Muscle of back (tissue), 13 donors: ENCODE results near the gene HGFAC. TPM values are rescaled to one million over a fixed set of nuclear protein-coding genes. Genes with fewer than 3 reads are reported as not detected.

ENCODE experiments used
- DNase-seq, 3 donors: peaks; one replicate each; pipeline versions ENCODE4 v3.0.0 to v3.0.0-alpha.2; 2013
- long read RNA-seq, 9 donors: transcript quantifications; one replicate each; lab custom pipeline, GENCODE V29; 2026
- polyA plus RNA-seq, 10 donors: library from polyadenylated mRNA; unstranded; fragments of 120-200 nt; gene quantifications; one replicate each; pipeline ENCODE4 v1.2.1, GENCODE V29; 2013; ENCODE audit not compliant: insufficient read length in 10 of 10

Gene HGFAC
- polyA plus RNA-seq = 1 to 10 TPM in 6 of 10 donors, under 1 TPM in 4; 0.56 to 1.8 (median 1.1) TPM
- long read RNA-seq, donor 1 = 0 reads
- long read RNA-seq, donor 2 = 0 reads
- long read RNA-seq, donor 3 = 0 reads
- long read RNA-seq, donor 4 = 0 reads
- long read RNA-seq, donor 5 = 0 reads
- long read RNA-seq, donor 6 = 0 reads
- long read RNA-seq, donor 7 = 0 reads
- long read RNA-seq, donor 8 = 0 reads
- long read RNA-seq, donor 9 = 0 reads

GRCh38 chr4:3441501-3442459 lies at the start of gene HGFAC:
HGFAC (plus strand) TSS chr4:3441968; CDS start chr4:3442002, 34 bp downstream.
- no peak for DNase-seq

- no peak for DNase-seq
Measured at GRCh38 chr4:3392321-3392720, 49.4 kb upstream of the HGFAC start.

- DNase-seq = no peak
Measured at GRCh38 chr4:3393171-3393570, 48.6 kb upstream of the HGFAC start.

- no peak for DNase-seq
Measured at GRCh38 chr4:3396600-3396999, 45.2 kb upstream of the HGFAC start.

GRCh38 chr4:3397128-3397527 lies 44.6 kb upstream of the HGFAC start:
- DNase-seq = no peak

- no peak for DNase-seq
Measured at GRCh38 chr4:3399277-3400194, 42.2 kb upstream of the HGFAC start.

- DNase-seq = no peak
Measured at GRCh38 chr4:3401436-3402171, 40.2 kb upstream of the HGFAC start.

- peak in 1 of 3 donors; percentile 43 for DNase-seq
Measured at GRCh38 chr4:3402491-3403347, 39.0 kb upstream of the HGFAC start.

- DNase-seq = no peak
Measured at GRCh38 chr4:3403348-3403906, 38.3 kb upstream of the HGFAC start.

- no peak for DNase-seq
Measured at GRCh38 chr4:3404546-3404945, 37.2 kb upstream of the HGFAC start.

GRCh38 chr4:3405176-3405575 lies 36.6 kb upstream of the HGFAC start:
- no peak for DNase-seq

GRCh38 chr4:3406021-3406420 lies 35.7 kb upstream of the HGFAC start:
- no peak for DNase-seq

- no peak for DNase-seq
Measured at GRCh38 chr4:3406431-3406830, 35.3 kb upstream of the HGFAC start.

GRCh38 chr4:3407171-3407771 lies 34.5 kb upstream of the HGFAC start:
- DNase-seq = no peak

- DNase-seq = no peak
Measured at GRCh38 chr4:3407930-3408792, 33.6 kb upstream of the HGFAC start.

- no peak for DNase-seq
Measured at GRCh38 chr4:3408793-3409330, 32.9 kb upstream of the HGFAC start.

- DNase-seq = no peak
Measured at GRCh38 chr4:3409571-3410091, 32.1 kb upstream of the HGFAC start.
